ENCODE data around the gene UST. TPM values are rescaled to one million over a fixed set of nuclear protein-coding genes. Genes with fewer than 3 reads are reported as not detected.
"Not testable (repeated sequence)": the region's sequence is repeated elsewhere in the genome, so short reads cannot be mapped to it uniquely, and the experiment has no call there.

The UST gene
- total RNA-seq, 1 experiment from 2014 or later, result 11.3 TPM

GRCh38 chr6:148973538-148974208 is 226.8 kb downstream of the UST start:
- DNase-seq (ENCODE audit: low read depth), result peak; percentile 35

- DNase-seq (ENCODE audit: low read depth), result no peak
Measured at GRCh38 chr6:148974351-148974750, 227.5 kb downstream of the UST start.

GRCh38 chr6:148978298-148978697 is 231.5 kb downstream of the UST start:
- not testable (repeated sequence) for DNase-seq (ENCODE audit: low read depth)

GRCh38 chr6:148979014-148979901 is 232.4 kb downstream of the UST start:
- DNase-seq (ENCODE audit: low read depth), result no peak

GRCh38 chr6:148980234-148980633 is 233.4 kb downstream of the UST start:
- no peak for DNase-seq (ENCODE audit: low read depth)

GRCh38 chr6:148981515-148981914 is 234.7 kb downstream of the UST start:
- DNase-seq (ENCODE audit: low read depth), result no peak

GRCh38 chr6:148983101-148983761 is 236.4 kb downstream of the UST start:
- DNase-seq (ENCODE audit: low read depth), result no peak

- DNase-seq (ENCODE audit: low read depth), result no peak
Measured at GRCh38 chr6:148983966-148984365, 237.1 kb downstream of the UST start.

GRCh38 chr6:148984531-148985056 is 237.8 kb downstream of the UST start:
- no peak for DNase-seq (ENCODE audit: low read depth)

GRCh38 chr6:148985499-148985898 is 238.7 kb downstream of the UST start:
- no peak for DNase-seq (ENCODE audit: low read depth)

GRCh38 chr6:148986608-148987007 is 239.8 kb downstream of the UST start:
- no peak for DNase-seq (ENCODE audit: low read depth)

GRCh38 chr6:148987982-148988381 is 241.2 kb downstream of the UST start:
- DNase-seq (ENCODE audit: low read depth), result no peak

- DNase-seq (ENCODE audit: low read depth), result no peak
Measured at GRCh38 chr6:148989585-148989984, 242.8 kb downstream of the UST start.

GRCh38 chr6:148990403-148990802 is 243.6 kb downstream of the UST start:
- DNase-seq (ENCODE audit: low read depth), result no peak

GRCh38 chr6:148996815-148997214 is 250.0 kb downstream of the UST start:
- no peak for DNase-seq (ENCODE audit: low read depth)

GRCh38 chr6:148997865-148998264 is 251.0 kb downstream of the UST start:
- DNase-seq (ENCODE audit: low read depth), result peak; percentile 87

GRCh38 chr6:148998704-148999103 is 251.9 kb downstream of the UST start:
- peak; percentile 52 for DNase-seq (ENCODE audit: low read depth)

GRCh38 chr6:148999501-148999900 is 252.7 kb downstream of the UST start:
- no peak for DNase-seq (ENCODE audit: low read depth)

- DNase-seq (ENCODE audit: low read depth), result peak; percentile 97
Measured at GRCh38 chr6:148999929-149000468, 253.2 kb downstream of the UST start.

GRCh38 chr6:149001422-149001821 is 254.6 kb downstream of the UST start:
- no peak for DNase-seq (ENCODE audit: low read depth)

- no peak for DNase-seq (ENCODE audit: low read depth)
Measured at GRCh38 chr6:149003560-149003959, 256.7 kb downstream of the UST start.

- DNase-seq (ENCODE audit: low read depth), result no peak
Measured at GRCh38 chr6:149004664-149005063, 257.8 kb downstream of the UST start.

All from M059J (cell line).